SK-N-SH treated with all-trans-retinoic acid at 6 μM for 48 hours (cell line): ENCODE measurements around the gene PLEKHG2.

Experiments
- ATAC-seq: fragments of 200-7000 bp; cut with Tn5 transposase; 3 replicates; pipeline ENCODE4 v1.9.1; 2020; ENCODE audit warnings: mild to moderate bottlenecking, moderate library complexity
- CSDC2 ChIP-seq: fragments of 250-450 bp; sonication (Bioruptor Pico); IDR thresholded peaks from 2 replicates; pipeline ENCODE4 v1.5.0; 2020; ENCODE audit warnings: mild to moderate bottlenecking, moderate library complexity
- ESRRG ChIP-seq: fragments of 250-450 bp; sonication (Bioruptor Pico); IDR thresholded peaks from 2 replicates; pipeline ENCODE4 v1.6.1; 2021; ENCODE audit warnings: mild to moderate bottlenecking
- GLIS3 ChIP-seq: fragments of 250-450 bp; sonication (Bioruptor Pico); IDR thresholded peaks from 2 replicates; pipeline ENCODE4 v1.5.0; 2020; ENCODE audit warnings: mild to moderate bottlenecking, moderate library complexity
- PATZ1 ChIP-seq: fragments of 250-450 bp; sonication (Bioruptor Pico); IDR thresholded peaks from 2 replicates; pipeline ENCODE4 v1.8.0; 2020; ENCODE audit warnings: mild to moderate bottlenecking, moderate library complexity, borderline replicate concordance
- POU6F1 ChIP-seq: fragments of 250-450 bp; sonication (Bioruptor Pico); IDR thresholded peaks from 2 replicates; pipeline ENCODE4 v1.8.0; 2021; ENCODE audit warnings: low read depth, mild to moderate bottlenecking, moderate library complexity, borderline replicate concordance
- PPARA ChIP-seq: fragments of 250-450 bp; sonication (Bioruptor Pico); IDR thresholded peaks from 2 replicates; pipeline ENCODE4 v1.5.0; 2020; ENCODE audit warnings: mild to moderate bottlenecking, borderline replicate concordance
- RARB ChIP-seq: fragments of 250-450 bp; sonication (Bioruptor Pico); IDR thresholded peaks from 2 replicates; pipeline ENCODE4 v1.8.0; 2021; ENCODE audit warnings: mild to moderate bottlenecking, moderate library complexity
- SNAI2 ChIP-seq: fragments of 250-450 bp; sonication (Bioruptor Pico); IDR thresholded peaks from 2 replicates; pipeline ENCODE4 v1.5.0; 2020; ENCODE audit warnings: mild to moderate bottlenecking, moderate library complexity
- TCF4 ChIP-seq: fragments of 250-450 bp; sonication (Bioruptor Pico); IDR thresholded peaks from 2 replicates; pipeline ENCODE4 v1.8.0; 2021; ENCODE audit warnings: mild to moderate bottlenecking, moderate library complexity, borderline replicate concordance
- TOX ChIP-seq: fragments of 250-450 bp; sonication (Bioruptor Pico); IDR thresholded peaks from 2 replicates; pipeline ENCODE4 v1.8.0; 2021; ENCODE audit warnings: mild to moderate bottlenecking, moderate library complexity, borderline replicate concordance
- ZC3H10 ChIP-seq: fragments of 250-450 bp; sonication (Bioruptor Pico); IDR thresholded peaks from 2 replicates; pipeline ENCODE4 v1.5.1; 2021; ENCODE audit warnings: mild to moderate bottlenecking, moderate library complexity
- ZFP3 ChIP-seq: fragments of 250-450 bp; sonication (Bioruptor Pico); IDR thresholded peaks from 2 replicates; pipeline ENCODE4 v1.5.0; 2020; ENCODE audit warnings: mild to moderate bottlenecking, moderate library complexity
- ZNF70 ChIP-seq: fragments of 450-650 bp; formaldehyde crosslinking; IDR thresholded peaks from 2 replicates; pipeline ENCODE4 v1.5.0; 2020; ENCODE audit warnings: mild to moderate bottlenecking, moderate library complexity
- ZNF8 ChIP-seq: fragments of 450-650 bp; formaldehyde crosslinking; IDR thresholded peaks from 2 replicates; pipeline ENCODE4 v1.5.0; 2020; ENCODE audit warnings: mild to moderate bottlenecking, moderate library complexity
- TF ChIP-seq, protein P1 (sequence below): fragments of 250-450 bp; sonication (Bioruptor Pico); IDR thresholded peaks from 2 replicates; pipeline ENCODE4 v1.5.0; 2020; ENCODE audit warnings: mild to moderate bottlenecking, moderate library complexity
- TF ChIP-seq, protein P2 (sequence below): fragments of 250-450 bp; sonication (Bioruptor Pico); IDR thresholded peaks from 2 replicates; pipeline ENCODE4 v1.5.1; 2020; ENCODE audit warnings: low read depth, mild to moderate bottlenecking, moderate library complexity
- TF ChIP-seq, protein P3 (sequence below): fragments of 250-450 bp; sonication (Bioruptor Pico); IDR thresholded peaks from 2 replicates; pipeline ENCODE4 v1.5.1; 2021; ENCODE audit warnings: mild to moderate bottlenecking, moderate library complexity

Gene PLEKHG2

GRCh38 chr19:39362682-39363657 is 49.5 kb upstream of the PLEKHG2 start:
- TF ChIP-seq GLIS3 (CRISPR knock-in tag) (no peak), ZC3H10 (no peak), ZNF8 (CRISPR knock-in tag) (no peak), RARB (no peak), POU6F1 (no peak), ZNF70 (CRISPR knock-in tag) (no peak), TCF4 (CRISPR knock-in tag) (no peak), ZFP3 (no peak), PATZ1 (CRISPR knock-in tag) (no peak)
- TF ChIP-seq, protein P1, sequence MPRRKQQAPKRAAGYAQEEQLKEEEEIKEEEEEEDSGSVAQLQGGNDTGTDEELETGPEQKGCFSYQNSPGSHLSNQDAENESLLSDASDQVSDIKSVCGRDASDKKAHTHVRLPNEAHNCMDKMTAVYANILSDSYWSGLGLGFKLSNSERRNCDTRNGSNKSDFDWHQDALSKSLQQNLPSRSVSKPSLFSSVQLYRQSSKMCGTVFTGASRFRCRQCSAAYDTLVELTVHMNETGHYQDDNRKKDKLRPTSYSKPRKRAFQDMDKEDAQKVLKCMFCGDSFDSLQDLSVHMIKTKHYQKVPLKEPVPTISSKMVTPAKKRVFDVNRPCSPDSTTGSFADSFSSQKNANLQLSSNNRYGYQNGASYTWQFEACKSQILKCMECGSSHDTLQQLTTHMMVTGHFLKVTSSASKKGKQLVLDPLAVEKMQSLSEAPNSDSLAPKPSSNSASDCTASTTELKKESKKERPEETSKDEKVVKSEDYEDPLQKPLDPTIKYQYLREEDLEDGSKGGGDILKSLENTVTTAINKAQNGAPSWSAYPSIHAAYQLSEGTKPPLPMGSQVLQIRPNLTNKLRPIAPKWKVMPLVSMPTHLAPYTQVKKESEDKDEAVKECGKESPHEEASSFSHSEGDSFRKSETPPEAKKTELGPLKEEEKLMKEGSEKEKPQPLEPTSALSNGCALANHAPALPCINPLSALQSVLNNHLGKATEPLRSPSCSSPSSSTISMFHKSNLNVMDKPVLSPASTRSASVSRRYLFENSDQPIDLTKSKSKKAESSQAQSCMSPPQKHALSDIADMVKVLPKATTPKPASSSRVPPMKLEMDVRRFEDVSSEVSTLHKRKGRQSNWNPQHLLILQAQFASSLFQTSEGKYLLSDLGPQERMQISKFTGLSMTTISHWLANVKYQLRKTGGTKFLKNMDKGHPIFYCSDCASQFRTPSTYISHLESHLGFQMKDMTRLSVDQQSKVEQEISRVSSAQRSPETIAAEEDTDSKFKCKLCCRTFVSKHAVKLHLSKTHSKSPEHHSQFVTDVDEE (CRISPR knock-in tag), result no peak
- TF ChIP-seq, protein P2, sequence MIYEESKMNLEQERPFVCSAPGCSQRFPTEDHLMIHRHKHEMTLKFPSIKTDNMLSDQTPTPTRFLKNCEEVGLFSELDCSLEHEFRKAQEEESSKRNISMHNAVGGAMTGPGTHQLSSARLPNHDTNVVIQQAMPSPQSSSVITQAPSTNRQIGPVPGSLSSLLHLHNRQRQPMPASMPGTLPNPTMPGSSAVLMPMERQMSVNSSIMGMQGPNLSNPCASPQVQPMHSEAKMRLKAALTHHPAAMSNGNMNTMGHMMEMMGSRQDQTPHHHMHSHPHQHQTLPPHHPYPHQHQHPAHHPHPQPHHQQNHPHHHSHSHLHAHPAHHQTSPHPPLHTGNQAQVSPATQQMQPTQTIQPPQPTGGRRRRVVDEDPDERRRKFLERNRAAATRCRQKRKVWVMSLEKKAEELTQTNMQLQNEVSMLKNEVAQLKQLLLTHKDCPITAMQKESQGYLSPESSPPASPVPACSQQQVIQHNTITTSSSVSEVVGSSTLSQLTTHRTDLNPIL (CRISPR knock-in tag), result no peak
- TF ChIP-seq, protein P3, sequence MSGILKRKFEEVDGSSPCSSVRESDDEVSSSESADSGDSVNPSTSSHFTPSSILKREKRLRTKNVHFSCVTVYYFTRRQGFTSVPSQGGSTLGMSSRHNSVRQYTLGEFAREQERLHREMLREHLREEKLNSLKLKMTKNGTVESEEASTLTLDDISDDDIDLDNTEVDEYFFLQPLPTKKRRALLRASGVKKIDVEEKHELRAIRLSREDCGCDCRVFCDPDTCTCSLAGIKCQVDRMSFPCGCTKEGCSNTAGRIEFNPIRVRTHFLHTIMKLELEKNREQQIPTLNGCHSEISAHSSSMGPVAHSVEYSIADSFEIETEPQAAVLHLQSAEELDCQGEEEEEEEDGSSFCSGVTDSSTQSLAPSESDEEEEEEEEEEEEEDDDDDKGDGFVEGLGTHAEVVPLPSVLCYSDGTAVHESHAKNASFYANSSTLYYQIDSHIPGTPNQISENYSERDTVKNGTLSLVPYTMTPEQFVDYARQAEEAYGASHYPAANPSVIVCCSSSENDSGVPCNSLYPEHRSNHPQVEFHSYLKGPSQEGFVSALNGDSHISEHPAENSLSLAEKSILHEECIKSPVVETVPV, result no peak
- peak; percentile 17; the same call in 1 of the 3 replicates for ATAC-seq

DNA sequence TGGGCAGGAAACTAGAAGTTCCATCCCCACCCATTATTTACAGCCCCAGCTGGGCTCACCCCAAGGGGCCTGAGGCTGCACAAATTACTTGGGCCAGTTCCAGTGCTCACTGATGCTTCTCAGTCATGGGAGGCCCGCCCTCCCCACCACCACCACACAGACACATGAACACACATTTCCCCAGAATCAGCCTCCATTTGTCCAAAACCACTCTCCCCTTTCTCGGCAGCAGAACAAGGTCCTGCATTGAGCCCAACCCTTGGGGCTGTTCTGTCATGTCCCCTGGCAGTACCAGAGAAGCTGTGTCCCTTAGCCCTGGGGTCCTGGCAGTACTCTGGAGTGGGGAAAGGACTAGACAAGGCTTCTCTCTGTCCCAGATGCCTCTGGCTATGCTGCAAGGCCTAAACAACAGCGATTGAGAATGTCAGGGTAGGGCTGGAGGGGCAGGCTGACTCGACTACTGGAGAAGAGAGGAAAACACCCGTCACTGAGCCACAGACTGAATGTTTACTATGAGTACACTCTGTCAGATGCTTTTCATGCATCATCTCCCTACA is 48.5 kb upstream of the PLEKHG2 start:
- no peak; the same call in 1 of the 3 replicates for ATAC-seq
- TF ChIP-seq ZNF70 (CRISPR knock-in tag), result no peak
- TF ChIP-seq SNAI2 (CRISPR knock-in tag), result no peak
- no peak for TF ChIP-seq TOX (CRISPR knock-in tag)
- TF ChIP-seq CSDC2, result no peak
- TF ChIP-seq ZFP3, result no peak
- TF ChIP-seq, protein P1 (CRISPR knock-in tag), result no peak
- no peak for TF ChIP-seq ESRRG (CRISPR knock-in tag)
- no peak for TF ChIP-seq PPARA (CRISPR knock-in tag)
